PC-9 (cell line): ENCODE data around the gene MTA3. TPM values are rescaled to one million over a fixed set of nuclear protein-coding genes. Genes with fewer than 3 reads are reported as not detected.
A peak's percentile ranks its signal among the peaks of the same experiment; 100 is the strongest.

Experiments
- BruUV-seq: library from RNA; stranded (reverse); fragments of 400-500 nt; replicated peaks from 2 replicates; lab custom pipeline; 2021; lab: Mats Ljungman, UMichigan
- CTCF ChIA-PET: fragments of 300-600 bp; sonication (Branson Sonifier 250); formaldehyde crosslinking; loops from one replicate; lab custom pipeline; 2022; ENCODE audit warnings: antibody characterized with exemption; lab: Charles Lee
- POLR2A ChIA-PET: fragments of 300-600 bp; sonication (Branson Sonifier 250); formaldehyde crosslinking; loops from one replicate; lab custom pipeline; 2022; ENCODE audit warnings: antibody characterized with exemption; ENCODE audit not compliant: unreplicated experiment; lab: Charles Lee
- DNase-seq, 2 experiments: peaks; one replicate each; pipeline versions ENCODE4 v3.0.0 to v3.0.0-alpha.2; 2015 to 2022; ENCODE audit warnings: mixed read lengths in 1 of 2
- H2AFZ ChIP-seq: fragments of 200-600 bp; sonication (generic); 2 replicates; pipeline ENCODE4 v1.8.1; 2017; ENCODE audit warnings: antibody characterized with exemption
- H3F3A ChIP-seq: fragments of 200-600 bp; sonication (generic); 2 replicates; pipeline ENCODE4 v1.8.1; 2017; ENCODE audit warnings: antibody characterized with exemption, mild to moderate bottlenecking, low read depth; ENCODE audit not compliant: insufficient read depth
- H3K27ac ChIP-seq: fragments of 200-600 bp; sonication (generic); 2 replicates; pipeline ENCODE4 v1.6.1; 2016; ENCODE audit warnings: mixed run types
- H3K27me3 ChIP-seq: fragments of 200-600 bp; sonication (generic); 2 replicates; pipeline ENCODE4 v1.6.1; 2016; ENCODE audit warnings: low read depth, mixed run types; ENCODE audit not compliant: insufficient read depth
- H3K36me3 ChIP-seq: fragments of 200-600 bp; sonication (generic); 2 replicates; pipeline ENCODE4 v1.6.1; 2016; ENCODE audit warnings: low read depth, mixed run types
- H3K4me1 ChIP-seq: fragments of 200-600 bp; sonication (generic); replicated peaks from 2 replicates; pipeline ENCODE4 v1.6.1; 2016; ENCODE audit warnings: mixed run types; ENCODE audit not compliant: insufficient read depth
- H3K4me2 ChIP-seq: fragments of 200-600 bp; sonication (generic); 2 replicates; pipeline ENCODE4 v1.6.1; 2017; ENCODE audit warnings: mixed run types
- H3K4me3 ChIP-seq: fragments of 200-600 bp; sonication (generic); 2 replicates; pipeline ENCODE4 v1.6.1; 2016; ENCODE audit warnings: mixed run types
- H3K79me2 ChIP-seq: fragments of 200-600 bp; sonication (generic); 2 replicates; pipeline ENCODE4 v1.6.1; 2017; ENCODE audit warnings: low read depth, mixed run types
- H3K9me2 ChIP-seq: fragments of 200-600 bp; sonication (generic); 2 replicates; pipeline ENCODE4 v1.8.1; 2017; ENCODE audit warnings: mild to moderate bottlenecking; ENCODE audit not compliant: insufficient read depth
- H3K9me3 ChIP-seq: fragments of 200-600 bp; sonication (generic); 2 replicates; pipeline ENCODE4 v1.8.1; 2016; ENCODE audit warnings: low read depth; ENCODE audit not compliant: insufficient read depth
- H4K20me1 ChIP-seq: fragments of 200-600 bp; sonication (generic); 2 replicates; pipeline ENCODE4 v1.8.1; 2017; ENCODE audit not compliant: insufficient read depth
- CTCF ChIP-seq: fragments of 200-600 bp; sonication (generic); conservative IDR thresholded peaks from 2 replicates; pipeline ENCODE4 v1.6.1; 2017; ENCODE audit warnings: mixed run types, antibody characterized with exemption, mild to moderate bottlenecking, moderate library complexity
- EZH2 ChIP-seq: fragments of 200-600 bp; sonication (generic); IDR thresholded peaks from 2 replicates; pipeline ENCODE4 v1.8.0; 2017; ENCODE audit warnings: antibody characterized with exemption, low read depth
- intact Hi-C: fragments of 100-400 bp; cut with micrococcal nuclease; formaldehyde crosslinking; loops from one replicate; pipeline ENCODE4 v1.10.0; 2022; ENCODE audit not compliant: unreplicated experiment
- total RNA-seq: library from RNA; stranded (reverse); gene quantifications from 2 replicates; pipeline ENCODE4 v1.2.3, GENCODE V29; 2021

The MTA3 gene
- total RNA-seq, 1 experiment from 2014 or later: 89.8 TPM

GRCh38 chr2:42542871-42543270, 25.6 kb upstream of the MTA3 start:
- Histone ChIP-seq H3K36me3 (no peaks in the 10 kb centered on the region), H3K9me3 (no peaks in the 10 kb centered on the region), H3K27ac (no peak overlapping the region), H4K20me1 (no peaks in the 10 kb centered on the region), H3F3A (no peaks in the 10 kb centered on the region), H3K4me3 (no peak overlapping the region), H3K9me2 (no peaks in the 10 kb centered on the region), H3K4me1 (peaks cover 14% of the 10 kb centered on the region; the same call in 1 of the 2 replicates), H3K79me2 (no peaks in the 10 kb centered on the region), H3K27me3 (no peaks in the 10 kb centered on the region), H2AFZ (no peak overlapping the region), H3K4me2 (no peak overlapping the region)
- CTCF ChIA-PET: no interaction called here
- no peak for DNase-seq
- TF ChIP-seq CTCF: no peak
- no peak for TF ChIP-seq EZH2
- BruUV-seq: no TSS peak
- POLR2A ChIA-PET: no interaction called here
- intact Hi-C loops: no loop called here

GRCh38 chr2:42545023-42545721, 23.3 kb upstream of the MTA3 start:
- H3K79me2 ChIP-seq: no peaks in the 10 kb centered on the region
- no peak overlapping the region for H2AFZ ChIP-seq
- H4K20me1 ChIP-seq: no peaks in the 10 kb centered on the region
- ChIA-PET POLR2A (no interaction called here), CTCF (no interaction called here)
- peaks cover 14% of the 10 kb centered on the region; the same call in 1 of the 2 replicates for H3K4me1 ChIP-seq
- no peaks in the 10 kb centered on the region for H3F3A ChIP-seq
- H3K9me3 ChIP-seq: no peaks in the 10 kb centered on the region
- BruUV-seq: no TSS peak
- H3K4me2 ChIP-seq: peak overlapping the region; percentile 3; the same call in 1 of the 2 replicates
- intact Hi-C loops: no loop called here
- TF ChIP-seq CTCF (no peak), EZH2 (no peak)
- no peak overlapping the region for H3K27ac ChIP-seq
- no peak for DNase-seq
- no peak overlapping the region for H3K4me3 ChIP-seq
- no peaks in the 10 kb centered on the region for H3K36me3 ChIP-seq
- H3K9me2 ChIP-seq: no peaks in the 10 kb centered on the region
- H3K27me3 ChIP-seq: no peaks in the 10 kb centered on the region

DNA sequence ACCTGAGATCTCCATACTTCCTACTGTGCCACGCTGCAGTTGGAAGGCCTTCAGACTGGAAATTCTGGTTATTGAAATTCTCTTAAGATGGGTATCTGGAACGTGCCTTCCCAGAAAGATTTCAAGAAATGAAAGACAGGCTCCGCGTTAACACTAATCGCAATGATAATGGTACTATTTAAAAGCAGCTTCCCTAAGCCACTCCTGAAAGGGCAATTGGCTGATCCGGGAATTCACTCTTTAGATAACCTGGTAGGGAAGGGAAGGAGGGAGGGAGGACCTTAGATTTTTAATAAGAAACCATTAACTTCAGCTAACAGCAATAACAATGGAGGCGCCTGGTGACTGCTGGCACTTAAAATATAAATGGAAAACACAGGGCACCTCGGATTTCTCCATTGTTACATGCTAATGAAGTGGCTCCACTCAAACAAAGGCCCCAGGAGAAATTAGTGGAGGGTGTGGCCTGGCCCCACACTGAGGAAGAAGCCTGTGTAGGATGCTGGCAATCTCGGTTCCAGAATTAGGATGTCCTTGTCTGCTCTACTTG, 22.5 kb upstream of the MTA3 start:
- Histone ChIP-seq H3K4me1 (peaks cover 14% of the 10 kb centered on the region; the same call in 1 of the 2 replicates), H3K27ac (no peak overlapping the region), H3K9me2 (no peaks in the 10 kb centered on the region), H3K9me3 (no peaks in the 10 kb centered on the region), H2AFZ (no peak overlapping the region), H3K36me3 (no peaks in the 10 kb centered on the region), H3K79me2 (no peaks in the 10 kb centered on the region), H3F3A (no peaks in the 10 kb centered on the region), H3K4me2 (peak overlapping the region; percentile 3; the same call in 1 of the 2 replicates), H3K4me3 (no peak overlapping the region), H4K20me1 (no peaks in the 10 kb centered on the region), H3K27me3 (no peaks in the 10 kb centered on the region)
- intact Hi-C loops: no loop called here
- TF ChIP-seq EZH2: no peak
- no peak for TF ChIP-seq CTCF
- CTCF ChIA-PET: no interaction called here
- peak in 1 of 2 experiments; percentile 65 for DNase-seq
- POLR2A ChIA-PET: no interaction called here
- no TSS peak for BruUV-seq
